Frontal cortex (tissue), 4 donors: ENCODE results near the gene CLBA1. TPM values are rescaled to one million over a fixed set of nuclear protein-coding genes. Genes with fewer than 3 reads are reported as not detected.
A peak's percentile ranks its signal among the peaks of the same experiment; 100 is the strongest.

ENCODE experiments used
- DNase-seq, 2 donors: peaks; one replicate each; pipeline ENCODE4 v3.0.0; 2012; ENCODE audit warnings: low spot score in 2 of 2
- FAIRE-seq: peaks from 2 replicates; lab custom pipeline; 2012; peaks lifted over from hg19 to GRCh38; lab: Jason Lieb, UNC
- total RNA-seq: library from RNA; depleted of rRNA; stranded (reverse); fragments of >200 nt; gene quantifications from one replicate; pipeline ENCODE4 v1.2.3, GENCODE V29; 2014
- donor health status: control.
- donor health status: control.
- donor health status: control.

CLBA1 gene
- total RNA-seq, 1 donor from 2014 or later, result 13.0 TPM

DNA sequence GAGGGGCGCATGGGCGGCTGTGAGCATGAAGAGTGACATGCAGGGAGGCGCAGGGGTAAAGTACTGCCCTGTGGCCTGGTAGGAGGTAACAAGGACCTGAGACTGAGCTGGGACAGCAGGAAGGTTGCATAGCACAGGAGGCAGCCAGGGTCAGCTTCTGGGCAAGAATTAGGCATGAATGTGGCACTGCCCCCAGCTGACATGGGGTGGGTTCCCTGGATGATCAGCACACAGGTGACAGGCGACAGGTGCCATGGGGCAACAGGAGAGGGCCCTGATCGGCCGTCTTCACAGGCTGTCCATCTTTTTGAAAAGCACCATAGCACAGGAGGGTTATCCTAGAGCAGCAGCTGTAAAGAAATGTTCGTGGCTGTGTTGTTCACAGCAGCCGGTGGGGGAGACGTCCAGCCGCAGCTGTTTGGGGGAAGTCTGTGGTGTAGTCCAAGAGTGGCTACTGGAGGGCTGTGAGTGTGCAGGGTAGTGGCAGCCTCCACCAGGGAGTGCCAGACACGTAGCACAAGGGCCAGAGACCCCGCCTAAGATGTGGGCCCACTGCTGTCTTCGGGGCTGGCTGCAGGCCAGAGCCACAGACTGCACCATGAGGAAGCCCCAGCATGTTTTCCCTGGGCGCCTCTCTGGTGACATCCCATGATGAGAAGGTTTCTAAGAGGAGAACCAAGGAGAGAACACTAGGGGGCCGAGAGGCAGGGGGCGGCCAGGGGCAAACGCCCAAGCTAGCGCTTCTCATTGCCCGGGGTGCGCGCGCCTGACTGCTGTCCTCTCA is 8.4 kb downstream of the CLBA1 start:
- DNase-seq, result no peak
- no peak for FAIRE-seq

DNA sequence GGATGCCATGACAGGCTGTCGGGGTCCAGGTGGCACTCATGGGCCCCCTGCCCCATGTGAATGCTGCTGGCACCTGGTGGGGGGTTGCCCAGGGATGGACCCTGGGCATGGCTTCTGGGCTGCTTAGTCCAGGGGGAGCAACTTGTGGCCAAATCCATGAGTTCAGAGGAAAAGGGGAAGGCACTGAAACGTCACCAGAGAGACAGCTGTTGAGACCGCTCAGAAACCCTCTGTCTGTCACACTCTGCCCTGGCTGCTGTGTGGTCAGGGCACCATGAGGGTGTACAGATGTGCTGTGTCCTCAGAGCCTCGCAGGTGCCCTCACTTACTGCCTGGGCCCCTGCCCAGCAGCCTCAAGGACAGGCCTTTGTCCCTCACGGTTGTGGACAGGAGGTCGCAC is 9.4 kb downstream of the CLBA1 start:
- DNase-seq (no peak), FAIRE-seq (no peak)

DNA sequence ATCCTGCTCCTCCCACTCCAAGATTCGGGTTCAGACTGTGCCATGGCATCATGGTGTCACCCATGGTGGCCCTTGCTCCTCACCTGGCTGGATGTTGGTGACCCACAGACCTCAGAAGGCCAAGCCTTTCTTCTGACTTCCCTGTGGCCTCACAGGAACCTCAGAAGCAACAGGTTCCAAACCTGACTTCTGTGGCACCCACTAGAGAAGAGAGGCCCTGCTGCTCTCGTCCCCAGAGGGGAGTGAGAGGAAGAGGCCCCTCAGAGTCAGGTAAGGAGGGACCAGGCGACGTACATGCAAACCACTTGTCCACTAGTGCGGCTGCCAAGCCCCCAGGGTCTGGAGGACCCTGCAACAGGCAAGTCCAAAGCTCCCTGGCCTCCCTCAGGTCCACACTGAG is 10.4 kb downstream of the CLBA1 start:
- FAIRE-seq, result no peak
- DNase-seq, result no peak

DNA sequence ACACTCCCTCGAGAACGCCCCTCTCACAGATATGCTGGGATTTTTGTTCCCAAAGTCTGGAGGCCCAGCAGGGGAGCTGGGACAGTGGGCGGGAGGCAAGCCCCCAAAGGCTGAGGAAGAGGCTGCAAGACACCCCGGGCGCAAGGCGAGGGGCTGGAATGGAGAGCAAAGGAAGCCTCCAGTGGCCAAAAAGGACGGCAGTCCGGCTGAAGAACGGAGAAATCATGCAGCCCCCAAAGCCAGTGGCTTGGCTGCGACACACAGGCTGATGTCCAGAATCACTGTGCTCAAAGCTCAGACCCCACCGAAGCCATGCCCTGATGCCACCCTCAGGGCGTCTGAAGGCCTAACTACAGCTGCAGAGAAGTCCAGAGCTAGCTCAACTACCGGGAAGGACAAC is 10.9 kb downstream of the CLBA1 start:
- no peak for DNase-seq
- FAIRE-seq, result no peak

DNA sequence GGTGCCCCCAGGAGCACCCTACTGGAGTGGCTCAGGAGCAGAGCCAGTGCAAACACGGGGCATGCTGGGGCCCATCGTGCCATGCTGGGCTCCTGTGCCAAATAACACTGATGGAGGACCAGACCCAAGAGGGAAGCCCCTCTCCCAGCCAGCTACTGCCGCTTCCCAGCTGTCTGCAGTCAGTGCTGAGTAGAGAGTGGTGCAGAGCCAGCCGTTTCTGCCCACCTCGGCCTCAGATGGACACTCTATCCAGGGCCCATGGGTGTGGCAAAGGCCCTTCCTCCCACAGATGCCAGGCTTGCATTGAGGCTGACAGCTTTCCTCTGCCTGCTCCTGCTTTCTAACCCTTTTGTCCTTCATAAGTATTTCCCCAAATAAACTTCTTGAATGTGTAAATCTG is 13.2 kb downstream of the CLBA1 start:
- no peak for DNase-seq
- no peak for FAIRE-seq

DNA sequence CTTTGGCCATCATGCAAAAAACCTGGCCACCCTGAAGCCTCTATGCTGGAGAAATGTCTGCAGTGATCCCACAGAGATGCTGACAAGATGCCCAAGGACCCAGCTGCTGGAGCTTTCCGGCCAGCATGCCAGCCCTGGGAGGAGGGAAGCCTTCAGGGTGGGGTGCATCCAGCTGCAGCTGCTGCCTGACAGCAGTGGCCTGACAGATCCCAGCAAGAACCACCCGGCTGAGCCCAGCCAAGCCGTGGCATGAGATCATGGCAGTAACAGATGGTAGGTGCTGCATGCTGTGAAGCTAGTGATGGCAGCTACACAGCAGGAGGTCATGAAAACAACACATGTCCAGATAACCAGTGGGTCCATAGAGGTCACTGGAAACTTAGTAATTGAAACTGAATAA is 13.8 kb downstream of the CLBA1 start:
- no peak for DNase-seq
- FAIRE-seq, result no peak

DNA sequence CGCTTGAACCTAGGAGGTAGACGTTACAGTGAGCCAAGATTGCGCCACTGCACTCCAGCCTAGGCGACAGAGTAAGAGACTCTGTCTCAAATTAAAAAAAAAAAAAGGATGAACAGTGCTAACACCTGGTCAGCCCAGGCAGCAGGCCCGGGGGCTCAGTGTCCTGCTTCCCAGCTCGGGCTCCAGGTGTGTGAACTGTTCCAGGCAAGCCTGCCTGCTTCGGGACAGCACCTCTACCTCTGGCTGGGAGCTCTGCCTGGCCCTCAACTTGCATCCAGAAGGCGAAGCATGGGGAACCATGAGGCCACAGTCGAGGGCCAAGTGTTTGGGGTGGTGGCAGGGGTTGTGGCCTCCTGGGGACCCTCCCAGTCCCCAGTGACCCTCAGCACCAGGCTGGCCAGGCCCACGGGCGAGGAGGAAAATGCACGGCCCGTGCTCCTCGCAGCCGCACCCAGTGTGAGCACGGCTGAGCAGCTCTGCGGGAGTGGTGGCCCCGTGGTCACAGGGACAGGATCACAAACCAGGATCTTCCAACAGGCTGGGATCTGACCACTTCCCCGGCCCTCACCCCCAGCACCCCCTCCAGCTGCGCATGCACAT is 19.8 kb downstream of the CLBA1 start:
- FAIRE-seq, result no peak

DNA sequence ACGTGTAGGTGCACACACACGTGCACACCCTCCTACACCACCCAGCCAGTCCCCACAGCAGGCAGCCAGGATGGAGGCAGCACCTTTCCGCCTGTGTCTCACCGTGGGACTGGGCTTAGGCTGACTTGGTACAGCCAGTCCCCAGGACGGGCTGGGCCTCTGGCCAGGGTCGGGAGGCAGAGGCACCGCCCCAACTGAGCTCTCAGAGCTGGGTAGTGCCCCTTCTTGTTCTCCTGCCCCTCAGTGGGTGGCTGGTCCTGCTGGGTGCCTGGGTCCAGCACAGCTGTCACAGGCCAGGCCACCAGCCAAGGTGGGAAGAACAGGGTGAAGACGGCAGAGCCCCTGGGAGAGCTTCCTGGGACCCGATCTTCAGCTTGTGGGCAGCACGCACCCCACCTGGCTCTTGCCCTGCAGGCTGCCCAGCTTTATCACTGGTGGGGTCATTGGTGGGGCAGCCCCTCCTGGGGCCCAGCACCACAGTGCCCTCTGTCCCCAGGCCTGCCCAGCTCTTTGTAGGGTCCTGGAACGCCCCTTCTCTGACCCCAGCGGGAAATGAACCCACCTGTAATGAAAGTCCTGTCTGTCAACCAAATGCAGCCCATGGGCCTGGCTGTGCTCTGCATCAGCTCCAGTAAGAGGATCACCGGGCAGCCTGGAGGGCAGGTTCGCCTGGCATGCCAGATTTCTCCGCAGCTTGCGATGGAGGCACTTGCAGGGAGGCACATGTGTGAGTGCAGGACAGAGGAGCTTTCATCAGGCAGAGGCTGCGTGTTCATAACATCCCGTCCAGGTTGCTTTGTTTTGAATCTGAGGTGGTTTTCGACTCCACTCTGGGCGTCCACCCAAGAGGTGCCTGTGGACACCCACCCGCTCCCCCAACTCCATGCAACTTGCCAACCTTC is 20.6 kb downstream of the CLBA1 start:
- DNase-seq, result no peak
- no peak for FAIRE-seq

More for the DNA sequence above, 19.8 kb downstream of the CLBA1 start:
- DNase-seq, result no peak

DNA sequence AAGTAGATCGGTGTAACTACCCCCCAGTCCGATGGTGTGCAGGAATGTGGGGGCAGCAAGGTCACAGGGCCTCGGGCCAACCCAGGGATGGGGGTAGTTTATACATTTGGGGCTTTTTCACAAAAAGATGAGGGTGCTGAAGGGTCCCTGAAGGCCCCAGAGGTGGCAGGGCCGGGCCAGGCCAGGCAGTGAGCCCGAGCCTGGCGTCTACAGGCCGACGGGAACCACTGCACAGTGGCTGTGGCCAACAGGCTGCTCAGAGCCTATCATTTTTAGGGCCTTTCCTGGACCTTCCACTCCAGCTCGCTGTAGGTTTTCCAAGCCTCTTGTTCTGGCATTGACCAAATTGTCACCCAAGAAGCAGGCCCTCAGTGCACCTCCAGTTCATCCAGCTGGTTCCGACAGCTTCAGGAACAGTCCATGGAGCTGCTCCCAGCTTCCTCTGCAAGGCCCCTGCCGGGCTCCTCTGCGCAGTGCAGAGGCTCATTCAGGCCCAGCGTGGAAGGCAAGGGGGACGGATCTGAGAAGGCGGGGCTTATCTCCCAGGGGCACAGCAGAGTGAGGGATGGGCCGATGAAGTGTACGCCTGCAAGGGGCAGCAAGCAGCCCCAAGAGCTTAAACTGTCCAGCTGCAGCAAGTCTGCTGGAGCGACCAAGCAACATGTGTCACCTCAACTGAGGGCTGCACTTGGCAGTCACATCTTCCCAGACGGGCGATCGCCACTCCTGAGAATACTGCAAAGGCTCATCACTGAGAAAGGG is 21.4 kb downstream of the CLBA1 start:
- FAIRE-seq, result no peak
- DNase-seq, result no peak

DNA sequence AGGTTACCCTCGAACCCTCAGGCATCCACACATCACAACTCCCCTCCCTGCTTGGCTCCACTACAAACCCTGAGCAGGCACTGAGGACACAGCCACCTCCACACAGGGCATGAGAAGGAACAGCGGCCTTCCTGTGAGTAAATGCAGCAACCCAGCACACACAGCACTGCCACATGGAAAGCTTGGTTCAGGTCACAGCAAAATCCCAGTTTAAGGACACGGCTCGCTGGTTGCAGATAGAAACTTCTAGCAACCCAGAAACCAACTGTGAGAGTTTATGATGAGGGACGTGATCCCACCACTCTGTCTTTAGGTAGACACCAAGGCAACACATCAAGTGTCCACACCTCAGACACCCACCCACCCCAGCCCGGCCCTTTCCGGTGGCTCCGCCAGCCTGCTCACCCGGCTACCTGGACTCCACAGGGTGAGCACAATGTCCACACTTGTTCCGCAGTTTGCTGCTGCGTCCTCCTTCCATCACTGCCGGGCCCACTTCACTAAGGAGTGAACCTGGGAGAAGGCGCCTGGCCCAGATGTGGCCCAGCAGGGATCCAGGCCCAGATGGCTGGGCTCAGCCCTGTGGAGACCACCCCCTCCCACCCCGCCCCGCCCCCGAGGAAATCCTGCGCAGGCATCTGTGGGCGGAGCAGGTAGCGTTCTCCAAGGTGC is 22.1 kb downstream of the CLBA1 start:
- FAIRE-seq, result no peak
- no peak for DNase-seq

DNA sequence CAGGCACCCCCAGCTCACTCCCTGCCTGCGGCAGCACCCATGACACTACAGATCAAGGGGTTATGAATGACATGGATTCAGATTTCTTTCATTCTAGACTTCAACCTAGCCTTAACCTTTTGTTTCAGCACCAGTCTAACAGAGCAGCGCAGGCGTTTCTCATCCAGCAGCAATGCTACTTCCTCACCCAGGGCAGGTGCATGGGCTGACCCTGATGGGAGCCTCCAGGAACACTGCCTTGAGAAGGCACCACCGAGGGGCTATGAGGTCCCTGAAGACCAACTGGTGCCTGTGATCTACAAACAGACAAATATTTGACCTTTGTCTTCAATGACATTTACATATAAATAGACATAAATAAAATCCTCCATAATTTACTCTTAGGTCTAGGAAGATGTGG is 24.5 kb downstream of the CLBA1 start:
- FAIRE-seq (no peak), DNase-seq (no peak)

DNA sequence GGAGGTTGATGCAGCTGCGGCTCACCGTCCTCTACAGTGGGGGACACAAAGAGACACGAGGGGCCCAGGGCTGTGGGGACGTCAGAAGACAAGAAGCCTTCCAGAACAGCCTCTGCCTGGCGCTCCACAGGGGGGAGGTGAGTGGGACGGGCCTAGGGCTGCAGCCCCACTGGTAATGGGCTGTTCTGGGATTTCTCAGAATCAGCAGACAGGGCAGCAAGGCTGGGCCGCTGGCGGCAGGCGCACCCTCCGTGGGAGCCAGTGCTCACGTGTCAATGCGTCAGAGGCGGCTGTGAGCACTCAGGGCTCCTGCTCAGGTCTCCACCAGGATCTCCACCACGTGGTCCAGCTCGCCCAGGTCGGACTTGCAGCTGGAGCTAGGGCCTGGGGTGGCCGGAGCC is 25.3 kb downstream of the CLBA1 start:
- DNase-seq, result no peak
- no peak for FAIRE-seq

DNA sequence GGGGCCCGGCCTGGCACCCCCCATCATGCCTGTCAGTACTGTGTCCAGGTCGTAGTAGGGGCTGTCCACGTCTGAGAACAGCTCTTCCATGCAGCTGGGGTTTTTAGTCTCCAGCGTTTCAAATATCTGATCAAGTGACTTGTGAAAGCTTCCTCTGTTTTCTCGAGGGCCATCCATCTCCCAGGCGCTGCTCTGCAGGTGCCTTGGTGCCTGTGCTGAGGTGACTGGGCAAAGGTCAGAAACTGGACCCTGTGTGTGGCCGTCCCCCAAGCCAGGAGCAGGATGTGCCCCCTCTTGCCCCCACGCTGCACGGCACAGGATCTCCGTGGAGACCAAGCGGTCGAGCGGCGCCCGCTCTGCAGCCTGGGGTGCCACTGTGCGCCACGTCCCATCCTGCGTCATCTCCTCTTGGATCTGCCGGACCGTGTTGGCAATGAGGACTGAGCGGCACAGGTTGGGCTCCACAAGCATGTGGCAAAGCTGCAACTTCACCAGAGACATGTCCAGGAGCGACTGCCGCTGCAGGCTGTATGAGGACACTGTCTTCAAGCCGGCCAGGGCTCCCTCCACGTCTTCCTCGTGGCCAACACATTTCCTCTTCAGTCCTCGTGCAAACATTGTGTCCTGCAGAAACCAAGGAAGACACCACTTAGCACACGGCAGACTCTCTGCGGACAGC is 25.9 kb downstream of the CLBA1 start:
- DNase-seq, result no peak
- no peak for FAIRE-seq

DNA sequence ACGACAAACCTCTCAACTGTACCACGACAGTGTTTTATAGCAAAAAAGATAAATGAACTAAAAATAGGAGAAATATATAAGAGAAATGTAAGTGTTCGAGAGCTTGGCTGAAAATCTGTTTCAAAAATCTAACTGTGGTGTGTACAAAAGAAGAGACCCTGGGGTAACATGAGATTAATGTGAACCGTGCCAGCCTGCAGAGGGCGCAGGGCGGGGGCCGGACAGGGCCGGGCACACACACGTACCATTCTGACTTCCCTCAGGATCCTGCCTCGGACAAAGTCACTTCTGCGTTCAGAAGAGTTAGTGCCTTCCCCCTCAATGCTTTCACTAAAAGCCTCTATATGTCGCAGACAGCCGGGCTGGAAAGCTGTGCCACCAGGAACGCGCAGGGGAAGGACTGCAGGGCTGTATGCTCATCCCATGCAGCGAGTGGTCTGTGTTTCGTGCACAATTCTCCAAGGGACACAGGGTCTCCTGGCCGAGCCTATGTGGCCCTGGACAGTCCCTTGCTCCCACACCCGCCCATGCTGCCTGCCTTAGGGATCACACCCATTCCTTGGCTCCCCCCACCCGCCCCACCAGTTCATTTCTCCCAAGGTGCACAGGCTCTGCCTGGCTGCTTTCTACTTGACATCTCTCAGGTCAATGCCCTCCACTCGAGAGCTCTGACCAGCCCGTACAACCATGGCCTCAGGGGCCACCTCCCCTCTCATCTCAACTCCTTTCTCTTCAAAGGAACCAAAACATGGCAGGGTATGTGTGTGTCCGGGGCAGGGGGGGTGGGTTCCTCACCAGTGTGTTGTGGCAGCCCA is 26.8 kb downstream of the CLBA1 start:
- no peak for FAIRE-seq
- no peak for DNase-seq

DNA sequence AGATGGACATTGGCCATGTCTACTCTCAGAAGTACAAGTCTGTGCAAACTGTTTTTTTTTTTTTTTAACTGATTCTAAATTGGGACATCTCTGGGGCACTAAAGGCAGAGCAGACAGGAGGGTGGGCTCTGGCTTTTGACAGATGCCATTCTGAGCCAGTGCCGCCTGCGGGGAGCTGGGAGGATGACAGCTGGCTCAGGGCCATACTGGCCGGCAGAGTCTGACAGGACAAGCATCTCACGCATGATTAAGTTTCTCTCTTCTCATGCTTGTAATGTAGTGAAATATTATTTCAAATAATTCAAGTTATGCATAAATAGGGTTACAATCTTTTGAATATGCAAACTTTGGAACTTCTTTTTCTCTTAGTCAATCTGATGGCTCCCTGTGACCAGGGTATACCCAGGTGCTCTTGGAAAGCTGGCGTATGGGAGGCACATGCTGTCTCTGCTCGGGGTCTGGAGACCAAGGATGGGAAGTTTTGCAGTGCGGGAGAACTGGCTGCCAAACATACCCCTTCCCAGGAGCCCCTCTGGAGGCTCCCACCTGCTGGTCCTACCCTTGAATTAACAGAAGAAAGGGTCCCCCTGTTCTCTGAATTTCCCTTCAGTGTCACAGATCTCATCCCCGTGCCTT is 27.7 kb downstream of the CLBA1 start:
- FAIRE-seq (no peak), DNase-seq (peak in 1 of 2 donors; percentile 49)

DNA sequence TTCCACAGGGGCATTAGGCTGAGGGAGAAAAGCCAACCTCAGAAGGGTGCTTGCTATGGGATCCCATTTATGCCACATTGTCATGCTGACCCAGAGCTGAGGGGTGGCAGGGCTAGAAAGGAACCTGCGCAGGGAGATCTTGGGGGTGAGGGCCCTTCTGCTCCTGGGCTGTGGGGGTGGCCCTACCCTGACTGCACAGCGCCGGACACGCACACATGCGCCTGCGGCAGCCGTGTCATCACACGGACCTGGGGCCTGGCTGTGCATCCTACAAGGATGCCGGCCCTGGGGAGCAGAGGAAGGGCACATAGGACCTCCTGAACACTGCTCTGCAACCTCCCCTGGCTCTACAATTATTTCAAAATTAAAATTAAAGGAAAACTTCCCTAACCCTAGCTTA is 28.4 kb downstream of the CLBA1 start:
- FAIRE-seq (no peak), DNase-seq (no peak)

DNA sequence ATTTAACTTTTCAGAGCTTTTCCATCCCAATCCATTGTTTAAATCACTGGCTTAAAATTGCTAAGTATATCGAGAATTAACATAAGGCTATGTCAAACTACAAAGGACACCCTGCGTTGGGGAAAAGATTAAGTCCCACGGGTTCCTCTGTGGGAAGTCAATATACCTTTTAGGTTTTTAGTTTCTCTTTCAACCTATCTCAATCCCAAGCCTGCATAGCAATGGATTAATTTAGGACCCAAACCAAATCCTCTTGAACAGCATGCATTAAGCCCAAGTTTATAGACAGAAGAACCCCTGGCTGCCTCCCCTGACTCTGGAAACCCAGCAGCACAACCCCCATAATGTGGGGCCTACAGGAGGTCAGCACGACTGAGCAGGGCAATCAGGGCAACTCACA is 29.0 kb downstream of the CLBA1 start:
- DNase-seq, result no peak
- FAIRE-seq, result no peak

DNA sequence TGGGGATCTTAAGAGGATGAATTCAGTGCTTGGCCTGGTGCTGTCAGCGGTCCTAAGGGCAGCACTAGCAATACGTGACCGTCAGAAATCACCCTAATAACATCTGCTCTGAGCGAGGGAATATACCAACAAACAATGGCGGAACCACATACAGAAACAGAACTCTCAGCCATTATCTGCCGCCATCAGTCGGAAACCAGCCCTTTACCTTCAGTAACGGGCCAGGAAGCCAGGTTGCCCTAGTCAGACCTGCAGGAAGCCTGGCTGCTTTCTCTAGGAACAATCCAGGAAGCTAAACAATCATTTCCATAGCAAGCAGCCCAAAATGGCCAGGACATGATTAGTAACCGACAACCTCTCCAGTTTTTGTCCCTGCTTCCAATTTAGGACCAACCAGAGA is 29.7 kb downstream of the CLBA1 start:
- FAIRE-seq (no peak), DNase-seq (no peak)
